OCI-LY1 (cell line): ENCODE data around the gene AGBL3.

ENCODE experiments used
- H2AFZ ChIP-seq: fragments of 200-600 bp; sonication (generic), shearing (Covaris generic); 2 replicates; pipeline ENCODE4 v1.6.0; 2014; ENCODE audit warnings: antibody characterized with exemption, mild to moderate bottlenecking, low read length
- H3F3A ChIP-seq: fragments of 200-600 bp; sonication (generic), shearing (Covaris generic); 2 replicates; pipeline ENCODE4 v1.6.0; 2014; ENCODE audit warnings: mild to moderate bottlenecking, antibody characterized with exemption, low read length, moderate library complexity; ENCODE audit not compliant: insufficient read depth
- H3K27ac ChIP-seq: fragments of 200-600 bp; sonication (generic); 2 replicates; pipeline ENCODE4 v1.5.1; 2014; ENCODE audit warnings: low read length, mixed run types, mild to moderate bottlenecking, low read depth; ENCODE audit not compliant: poor library complexity, severe bottlenecking
- H3K27me3 ChIP-seq: fragments of 200-600 bp; sonication (generic); 2 replicates; pipeline ENCODE4 v1.6.0; 2014; ENCODE audit warnings: antibody characterized with exemption, mild to moderate bottlenecking, low read length, moderate library complexity; ENCODE audit not compliant: insufficient read depth
- H3K36me3 ChIP-seq: fragments of 200-600 bp; sonication (generic); 2 replicates; pipeline ENCODE4 v1.6.1; 2014; ENCODE audit warnings: mild to moderate bottlenecking, antibody characterized with exemption, low read length, moderate library complexity, mixed read lengths; ENCODE audit not compliant: insufficient read depth
- H3K4me1 ChIP-seq: fragments of 200-600 bp; sonication (generic); 2 replicates; pipeline ENCODE4 v1.5.1; 2014; ENCODE audit warnings: mild to moderate bottlenecking, low read length, moderate library complexity; ENCODE audit not compliant: insufficient read depth, severe bottlenecking
- H3K4me2 ChIP-seq: fragments of 200-600 bp; sonication (generic), shearing (Covaris generic); 2 replicates; pipeline ENCODE4 v1.6.1; 2014; ENCODE audit warnings: low read length
- H3K4me3 ChIP-seq: fragments of 200-600 bp; sonication (generic); 2 replicates; pipeline ENCODE4 v1.5.1; 2014; ENCODE audit warnings: low read length, low read depth, mild to moderate bottlenecking, mixed read lengths; ENCODE audit not compliant: poor library complexity, severe bottlenecking
- H3K79me2 ChIP-seq: fragments of 200-600 bp; shearing (Covaris generic); 2 replicates; pipeline ENCODE4 v1.6.1; 2016; ENCODE audit warnings: mixed run types, low read length, mixed read lengths; ENCODE audit not compliant: insufficient read depth
- H3K9ac ChIP-seq: fragments of 200-600 bp; sonication (generic), shearing (Covaris generic); 2 replicates; pipeline ENCODE4 v1.6.1; 2014; ENCODE audit warnings: mild to moderate bottlenecking, low read length, mixed read lengths
- H3K9me2 ChIP-seq: fragments of 200-600 bp; sonication (generic), shearing (Covaris generic); 2 replicates; pipeline ENCODE4 v1.6.1; 2014; ENCODE audit warnings: low read depth, mild to moderate bottlenecking, low read length, mixed read lengths
- H3K9me3 ChIP-seq: fragments of 200-600 bp; shearing (Covaris generic); 2 replicates; pipeline ENCODE4 v1.6.1; 2014; ENCODE audit warnings: low read length, mixed read lengths
- H4K20me1 ChIP-seq: fragments of 200-600 bp; sonication (generic), shearing (Covaris generic); 2 replicates; pipeline ENCODE4 v1.6.0; 2016; ENCODE audit warnings: mild to moderate bottlenecking, low read length; ENCODE audit not compliant: insufficient read depth
- EZH2 ChIP-seq: fragments of 200-600 bp; sonication (generic), shearing (Covaris generic); IDR thresholded peaks from 2 replicates; pipeline ENCODE4 v1.8.0; 2017; ENCODE audit warnings: borderline replicate concordance, mixed run types, mild to moderate bottlenecking, antibody characterized with exemption, low read length, moderate library complexity, mixed read lengths
- TF ChIP-seq, protein P1 (sequence below): fragments of 200-600 bp; sonication (generic), shearing (Covaris generic); IDR thresholded peaks from 2 replicates; pipeline ENCODE4 v1.5.1; 2017; ENCODE audit warnings: mild to moderate bottlenecking, antibody characterized with exemption, low read length, moderate library complexity, mixed read lengths

AGBL3 gene

GRCh38 chr7:134959810-134960209 lies 26.5 kb upstream of the AGBL3 start:
- no peaks in the 10 kb centered on the region for H3K36me3 ChIP-seq

DNA sequence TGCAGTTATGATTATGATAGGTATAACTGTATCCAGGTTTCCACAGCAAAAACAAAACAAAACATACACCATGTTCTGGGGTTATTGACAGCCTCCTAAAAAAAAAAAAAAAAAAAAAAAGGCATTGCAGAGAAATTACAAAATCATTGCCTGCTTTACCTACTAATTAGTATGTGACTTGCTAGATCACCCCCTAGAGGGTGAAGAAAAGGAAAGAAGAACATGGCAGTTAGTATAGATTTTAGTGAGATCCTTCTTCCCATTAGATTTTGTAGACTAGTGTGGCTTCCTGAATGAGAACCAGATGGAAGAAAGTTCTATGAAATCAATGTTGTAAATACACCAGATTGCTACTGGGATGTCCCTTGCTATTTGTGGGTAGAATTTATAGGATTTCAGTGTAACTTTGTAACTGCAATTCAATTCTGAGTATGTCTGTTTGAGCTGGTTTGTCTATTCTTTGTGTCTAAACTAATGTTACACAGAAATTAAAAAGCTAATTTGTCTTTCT lies 24.0 kb upstream of the AGBL3 start:
- H3K4me1 ChIP-seq: no peaks in the 10 kb centered on the region
- no peak for TF ChIP-seq EZH2
- TF ChIP-seq, protein P1, sequence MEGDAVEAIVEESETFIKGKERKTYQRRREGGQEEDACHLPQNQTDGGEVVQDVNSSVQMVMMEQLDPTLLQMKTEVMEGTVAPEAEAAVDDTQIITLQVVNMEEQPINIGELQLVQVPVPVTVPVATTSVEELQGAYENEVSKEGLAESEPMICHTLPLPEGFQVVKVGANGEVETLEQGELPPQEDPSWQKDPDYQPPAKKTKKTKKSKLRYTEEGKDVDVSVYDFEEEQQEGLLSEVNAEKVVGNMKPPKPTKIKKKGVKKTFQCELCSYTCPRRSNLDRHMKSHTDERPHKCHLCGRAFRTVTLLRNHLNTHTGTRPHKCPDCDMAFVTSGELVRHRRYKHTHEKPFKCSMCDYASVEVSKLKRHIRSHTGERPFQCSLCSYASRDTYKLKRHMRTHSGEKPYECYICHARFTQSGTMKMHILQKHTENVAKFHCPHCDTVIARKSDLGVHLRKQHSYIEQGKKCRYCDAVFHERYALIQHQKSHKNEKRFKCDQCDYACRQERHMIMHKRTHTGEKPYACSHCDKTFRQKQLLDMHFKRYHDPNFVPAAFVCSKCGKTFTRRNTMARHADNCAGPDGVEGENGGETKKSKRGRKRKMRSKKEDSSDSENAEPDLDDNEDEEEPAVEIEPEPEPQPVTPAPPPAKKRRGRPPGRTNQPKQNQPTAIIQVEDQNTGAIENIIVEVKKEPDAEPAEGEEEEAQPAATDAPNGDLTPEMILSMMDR: no peak; the same call in 1 of the 2 replicates
- H3K4me2 ChIP-seq: no peak overlapping the region
- no peak overlapping the region for H3K27ac ChIP-seq
- no peaks in the 10 kb centered on the region for H4K20me1 ChIP-seq
- H3K9ac ChIP-seq: no peak overlapping the region
- no peaks in the 10 kb centered on the region for H3K27me3 ChIP-seq
- H3K9me2 ChIP-seq: no peaks in the 10 kb centered on the region
- H3K36me3 ChIP-seq: no peaks in the 10 kb centered on the region
- H3F3A ChIP-seq: no peaks in the 10 kb centered on the region
- H3K79me2 ChIP-seq: no peaks in the 10 kb centered on the region
- no peak overlapping the region for H3K4me3 ChIP-seq
- H3K9me3 ChIP-seq: no peaks in the 10 kb centered on the region
- H2AFZ ChIP-seq: no peak overlapping the region

More at GRCh38 chr7:134959810-134960209, 26.5 kb upstream of the AGBL3 start:
- no peaks in the 10 kb centered on the region for H3K4me1 ChIP-seq
- no peak overlapping the region for H3K9ac ChIP-seq
- no peak overlapping the region for H3K4me2 ChIP-seq
- H3K9me3 ChIP-seq: no peaks in the 10 kb centered on the region
- H3K9me2 ChIP-seq: no peaks in the 10 kb centered on the region
- no peak overlapping the region for H3K27ac ChIP-seq
- H2AFZ ChIP-seq: no peak overlapping the region
- H3K4me3 ChIP-seq: no peak overlapping the region
- H3K27me3 ChIP-seq: no peaks in the 10 kb centered on the region
- H3F3A ChIP-seq: no peaks in the 10 kb centered on the region
- no peaks in the 10 kb centered on the region for H4K20me1 ChIP-seq
- H3K79me2 ChIP-seq: no peaks in the 10 kb centered on the region
- TF ChIP-seq, protein P1: no peak
- TF ChIP-seq EZH2: no peak

DNA sequence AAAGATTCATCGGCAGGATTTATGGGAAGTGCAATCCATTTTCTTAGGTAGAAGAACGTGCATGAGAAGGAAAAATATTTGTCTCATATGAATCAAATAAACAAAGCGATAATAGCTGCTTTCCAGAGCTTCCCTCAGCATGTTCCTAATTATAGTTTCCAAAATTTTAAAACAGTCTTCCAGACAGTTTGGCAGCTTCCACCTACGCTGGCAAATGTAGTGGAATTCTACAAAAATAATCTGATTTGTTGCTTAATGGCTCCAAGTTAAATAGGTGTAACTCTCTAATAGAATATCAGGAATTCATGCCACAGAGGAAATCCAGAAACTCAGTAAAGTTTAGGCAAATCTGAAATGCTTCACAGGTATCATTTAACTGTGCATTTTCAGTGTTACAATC lies 23.3 kb upstream of the AGBL3 start:
- Histone ChIP-seq H3K27me3 (no peaks in the 10 kb centered on the region), H3K36me3 (no peaks in the 10 kb centered on the region), H3K9ac (no peak overlapping the region), H3F3A (no peaks in the 10 kb centered on the region), H3K4me2 (no peak overlapping the region), H3K27ac (no peak overlapping the region), H3K79me2 (no peaks in the 10 kb centered on the region), H3K4me3 (no peak overlapping the region), H3K9me3 (no peaks in the 10 kb centered on the region), H4K20me1 (no peaks in the 10 kb centered on the region), H3K4me1 (no peaks in the 10 kb centered on the region), H3K9me2 (no peaks in the 10 kb centered on the region), H2AFZ (no peak overlapping the region; the same call in 1 of the 2 replicates)
- TF ChIP-seq, protein P1: no peak
- TF ChIP-seq EZH2: no peak
